Progenitor cell of endocrine pancreas (in vitro differentiated cells): ENCODE measurements around the gene CSMD2. TPM values are rescaled to one million over a fixed set of nuclear protein-coding genes. Genes with fewer than 3 reads are reported as not detected.

ENCODE experiments used
- DNase-seq: peaks from one replicate; pipeline ENCODE4 v3.0.0; 2021; ENCODE audit warnings: low spot score; ENCODE audit not compliant: unreplicated experiment
- H3K27ac Mint-ChIP-seq: 2 replicates; pipeline ENCODE4 v1.8.0; 2021; ENCODE audit warnings: mild to moderate bottlenecking, moderate library complexity, mixed read lengths
- H3K27me3 Mint-ChIP-seq: 2 replicates; pipeline ENCODE4 v1.8.0; 2021; ENCODE audit warnings: mixed read lengths
- H3K36me3 Mint-ChIP-seq: 2 replicates; pipeline ENCODE4 v1.8.0; 2022; ENCODE audit warnings: mixed read lengths; ENCODE audit not compliant: insufficient read depth
- H3K4me1 Mint-ChIP-seq: 2 replicates; pipeline ENCODE4 v1.8.0; 2021; ENCODE audit warnings: low read depth, mixed read lengths
- H3K4me3 Mint-ChIP-seq: 2 replicates; pipeline ENCODE4 v1.8.0; 2021; ENCODE audit warnings: low read depth, mild to moderate bottlenecking, moderate library complexity, mixed read lengths
- H3K9me3 Mint-ChIP-seq: 2 replicates; pipeline ENCODE4 v1.8.0; 2021; ENCODE audit warnings: low read depth, mixed read lengths
- total RNA-seq: library from RNA; stranded (reverse); gene quantifications from 2 replicates; pipeline ENCODE4 v1.2.1, GENCODE V29; 2021
- TF ChIP-seq, protein P1 (sequence below): fragments of 200-600 bp; sonication (generic); IDR thresholded peaks from one replicate; pipeline ENCODE4 v1.5.0; 2021; ENCODE audit warnings: antibody characterized with exemption, mild to moderate bottlenecking; ENCODE audit not compliant: unreplicated experiment

CSMD2 gene
- total RNA-seq, 1 donor from 2014 or later = 0.38 TPM

- DNase-seq = no peak
- Mint-ChIP-seq H3K36me3 (no peaks in the 10 kb centered on the region), H3K4me3 (no peak overlapping the region), H3K4me1 (peaks cover 2% of the 10 kb centered on the region), H3K27ac (no peak overlapping the region), H3K27me3 (peaks cover 18% of the 10 kb centered on the region), H3K9me3 (no peaks in the 10 kb centered on the region)
- TF ChIP-seq, protein P1, sequence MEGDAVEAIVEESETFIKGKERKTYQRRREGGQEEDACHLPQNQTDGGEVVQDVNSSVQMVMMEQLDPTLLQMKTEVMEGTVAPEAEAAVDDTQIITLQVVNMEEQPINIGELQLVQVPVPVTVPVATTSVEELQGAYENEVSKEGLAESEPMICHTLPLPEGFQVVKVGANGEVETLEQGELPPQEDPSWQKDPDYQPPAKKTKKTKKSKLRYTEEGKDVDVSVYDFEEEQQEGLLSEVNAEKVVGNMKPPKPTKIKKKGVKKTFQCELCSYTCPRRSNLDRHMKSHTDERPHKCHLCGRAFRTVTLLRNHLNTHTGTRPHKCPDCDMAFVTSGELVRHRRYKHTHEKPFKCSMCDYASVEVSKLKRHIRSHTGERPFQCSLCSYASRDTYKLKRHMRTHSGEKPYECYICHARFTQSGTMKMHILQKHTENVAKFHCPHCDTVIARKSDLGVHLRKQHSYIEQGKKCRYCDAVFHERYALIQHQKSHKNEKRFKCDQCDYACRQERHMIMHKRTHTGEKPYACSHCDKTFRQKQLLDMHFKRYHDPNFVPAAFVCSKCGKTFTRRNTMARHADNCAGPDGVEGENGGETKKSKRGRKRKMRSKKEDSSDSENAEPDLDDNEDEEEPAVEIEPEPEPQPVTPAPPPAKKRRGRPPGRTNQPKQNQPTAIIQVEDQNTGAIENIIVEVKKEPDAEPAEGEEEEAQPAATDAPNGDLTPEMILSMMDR = no peak
These were observed 24.9 kb downstream of the CSMD2 start for GRCh38 chr1:34140011-34140676.

DNA sequence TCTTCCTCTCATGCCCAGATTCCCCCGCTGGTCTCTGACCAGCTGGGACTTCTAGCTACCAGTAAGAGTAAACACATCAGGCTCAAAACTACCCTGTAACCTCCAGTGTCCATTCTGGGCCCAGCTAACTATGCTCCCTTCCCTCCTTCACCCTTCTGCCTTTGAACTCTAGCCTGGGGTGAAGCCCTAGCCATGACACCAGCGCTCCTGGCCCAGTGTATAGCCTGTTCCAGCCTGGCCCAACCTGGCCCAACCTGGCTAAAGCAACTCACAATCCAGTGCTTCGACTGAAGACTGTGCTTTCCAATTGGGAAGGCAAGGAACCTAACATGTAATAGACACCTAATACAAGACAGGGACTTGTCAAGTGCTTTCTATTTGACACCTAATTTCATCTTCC is 27.6 kb downstream of the CSMD2 start:
- H3K27ac Mint-ChIP-seq = no peak overlapping the region
- no peaks in the 10 kb centered on the region for H3K9me3 Mint-ChIP-seq
- H3K27me3 Mint-ChIP-seq = peaks cover 12% of the 10 kb centered on the region
- DNase-seq = no peak
- TF ChIP-seq, protein P1 = no peak
- H3K36me3 Mint-ChIP-seq = no peaks in the 10 kb centered on the region
- no peaks in the 10 kb centered on the region for H3K4me1 Mint-ChIP-seq
- H3K4me3 Mint-ChIP-seq = no peak overlapping the region

GRCh38 chr1:34132161-34132420 is 32.9 kb downstream of the CSMD2 start:
- Mint-ChIP-seq H3K27me3 (peaks cover 14% of the 10 kb centered on the region), H3K4me1 (no peaks in the 10 kb centered on the region), H3K36me3 (no peaks in the 10 kb centered on the region), H3K9me3 (no peaks in the 10 kb centered on the region), H3K27ac (no peak overlapping the region), H3K4me3 (no peak overlapping the region)
- DNase-seq = no peak
- TF ChIP-seq, protein P1 = no peak

- no peaks in the 10 kb centered on the region for H3K36me3 Mint-ChIP-seq
- H3K27me3 Mint-ChIP-seq = peaks cover 14% of the 10 kb centered on the region
- H3K4me1 Mint-ChIP-seq = no peaks in the 10 kb centered on the region
- no peak overlapping the region for H3K4me3 Mint-ChIP-seq
- H3K9me3 Mint-ChIP-seq = no peaks in the 10 kb centered on the region
- no peak overlapping the region for H3K27ac Mint-ChIP-seq
- no peak for DNase-seq
- TF ChIP-seq, protein P1 = no peak
These were observed 33.5 kb downstream of the CSMD2 start for GRCh38 chr1:34131396-34132160.

DNA sequence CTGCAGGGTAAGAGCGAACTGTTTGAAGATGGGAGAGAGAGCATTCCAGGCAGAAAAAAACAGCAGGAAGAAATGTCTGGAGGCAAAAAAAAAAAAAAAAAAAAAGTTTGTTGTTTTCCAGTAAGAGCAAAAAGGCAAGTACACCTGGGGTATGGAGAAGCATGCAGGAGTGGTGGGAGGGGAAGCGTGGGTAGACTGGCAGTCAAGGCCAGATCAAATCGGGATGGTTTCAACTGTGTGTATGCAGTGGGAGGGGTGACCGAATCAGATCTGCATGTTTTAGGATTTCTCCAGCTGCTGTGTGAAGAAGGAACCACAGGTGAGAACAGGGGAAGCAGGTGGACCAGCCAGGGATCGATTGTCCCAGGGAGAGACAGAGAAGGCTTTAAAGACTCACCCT is 34.7 kb downstream of the CSMD2 start:
- Mint-ChIP-seq H3K4me1 (no peaks in the 10 kb centered on the region), H3K36me3 (no peaks in the 10 kb centered on the region), H3K9me3 (no peaks in the 10 kb centered on the region), H3K27me3 (peaks cover 20% of the 10 kb centered on the region), H3K4me3 (no peak overlapping the region), H3K27ac (no peak overlapping the region)
- TF ChIP-seq, protein P1 = no peak
- DNase-seq = no peak
